Hematopoietic multipotent progenitor cell treated with erythropoietin and hydrocortisone succinate and interleukin-3 and kit ligand, for 15 days (in vitro differentiated cells): ENCODE measurements around the gene STIMATE.
A peak's percentile ranks its signal among the peaks of the same experiment; 100 is the strongest.

Source experiments
- DNase-seq: peaks from one replicate; pipeline ENCODE4 v3.0.0-alpha.2; 2015; ENCODE audit warnings: low spot score

The STIMATE gene

GRCh38 chr3:52893723-52894122 lies 3.6 kb downstream of the STIMATE start:
- no peak for DNase-seq

- DNase-seq: peak; percentile 19
Measured at GRCh38 chr3:52892625-52893311, 4.6 kb downstream of the STIMATE start.

GRCh38 chr3:52892290-52892624 lies 5.1 kb downstream of the STIMATE start:
- no peak for DNase-seq

GRCh38 chr3:52891615-52892081 lies 5.7 kb downstream of the STIMATE start:
- DNase-seq: no peak

GRCh38 chr3:52891164-52891563 lies 6.2 kb downstream of the STIMATE start:
- no peak for DNase-seq

GRCh38 chr3:52890735-52891134 lies 6.6 kb downstream of the STIMATE start:
- no peak for DNase-seq

- no peak for DNase-seq
Measured at GRCh38 chr3:52889901-52890300, 7.4 kb downstream of the STIMATE start.

- no peak for DNase-seq
Measured at GRCh38 chr3:52887166-52887565, 10.2 kb downstream of the STIMATE start.

GRCh38 chr3:52886049-52886730 lies 11.2 kb downstream of the STIMATE start:
- no peak for DNase-seq

GRCh38 chr3:52882377-52882776 lies 15.0 kb downstream of the STIMATE start:
- DNase-seq: no peak

GRCh38 chr3:52881871-52882270 lies 15.5 kb downstream of the STIMATE start:
- no peak for DNase-seq

- no peak for DNase-seq
Measured at GRCh38 chr3:52880474-52880873, 16.9 kb downstream of the STIMATE start.

GRCh38 chr3:52880047-52880446 lies 17.3 kb downstream of the STIMATE start:
- no peak for DNase-seq

GRCh38 chr3:52879581-52879980 lies 17.8 kb downstream of the STIMATE start:
- no peak for DNase-seq

- no peak for DNase-seq
Measured at GRCh38 chr3:52879090-52879489, 18.3 kb downstream of the STIMATE start.

- no peak for DNase-seq
Measured at GRCh38 chr3:52877085-52877484, 20.3 kb downstream of the STIMATE start.

GRCh38 chr3:52874864-52875587 lies 22.3 kb downstream of the STIMATE start:
- no peak for DNase-seq

GRCh38 chr3:52874160-52874701 lies 23.1 kb downstream of the STIMATE start:
- DNase-seq: no peak

GRCh38 chr3:52873433-52874159 lies 23.8 kb downstream of the STIMATE start:
- no peak for DNase-seq

- no peak for DNase-seq
Measured at GRCh38 chr3:52872245-52872644, 25.1 kb downstream of the STIMATE start.

- DNase-seq: no peak
Measured at GRCh38 chr3:52871761-52872160, 25.6 kb downstream of the STIMATE start.

GRCh38 chr3:52870471-52870870 lies 26.9 kb downstream of the STIMATE start:
- DNase-seq: no peak
